GM12864 (cell line): ENCODE data around the gene ITPR1.

Source experiments
- DNase-seq: peaks from one replicate; pipeline ENCODE4 v3.0.0-alpha.2; 2011; ENCODE audit warnings: low read depth
- H3K4me3 ChIP-seq: 2 replicates; pipeline ENCODE4 v1.5.1; 2011; ENCODE audit warnings: mild to moderate bottlenecking, low read depth, low read length, control low read depth
- CTCF ChIP-seq: IDR thresholded peaks from 2 replicates; pipeline ENCODE4 v1.5.1; 2011; ENCODE audit warnings: low read depth, mild to moderate bottlenecking, moderate library complexity, low read length, control low read depth, inconsistent platforms; ENCODE audit errors: missing control alignments

ITPR1 gene

GRCh38 chr3:4504340-4505261 is 11.5 kb downstream of the ITPR1 start:
- DNase-seq, result no peak
- H3K4me3 ChIP-seq, result peak overlapping the region; percentile 39
- TF ChIP-seq CTCF, result no peak

- H3K4me3 ChIP-seq, result no peak overlapping the region; the same call in 1 of the 2 replicates
- no peak for TF ChIP-seq CTCF
- no peak for DNase-seq
These were observed 12.8 kb downstream of the ITPR1 start for GRCh38 chr3:4505688-4506558.

GRCh38 chr3:4506559-4507023 is 13.4 kb downstream of the ITPR1 start:
- TF ChIP-seq CTCF, result no peak
- no peak for DNase-seq
- H3K4me3 ChIP-seq, result no peak overlapping the region

GRCh38 chr3:4507024-4507596 is 14.0 kb downstream of the ITPR1 start:
- DNase-seq, result no peak
- no peak overlapping the region; the same call in 1 of the 2 replicates for H3K4me3 ChIP-seq
- no peak for TF ChIP-seq CTCF

- TF ChIP-seq CTCF, result no peak
- H3K4me3 ChIP-seq, result no peak overlapping the region
- peak; percentile 83 for DNase-seq
These were observed 15.2 kb downstream of the ITPR1 start for GRCh38 chr3:4508048-4508981.

GRCh38 chr3:4509043-4509442 is 15.9 kb downstream of the ITPR1 start:
- no peak for DNase-seq
- TF ChIP-seq CTCF, result no peak
- H3K4me3 ChIP-seq, result no peak overlapping the region
